H1 (cell line): ENCODE data around the gene SPRYD3.

ENCODE experiments used
- CHD1 ChIP-seq: IDR thresholded peaks from 2 replicates; pipeline ENCODE4 v1.6.1; 2012; ENCODE audit warnings: low read depth, low read length, improper control_type of control experiment
- EP300 ChIP-seq, 2 experiments: IDR thresholded peaks; 1 replicate in 1 of 2; 2 replicates in 1 of 2; pipeline ENCODE4 v1.6.1; 2011 to 2012; ENCODE audit warnings: low read depth in 2 of 2, low read length in 2 of 2, mild to moderate bottlenecking in 2 of 2, borderline replicate concordance in 1 of 2, inconsistent platforms in 1 of 2, moderate library complexity in 1 of 2
- SRF ChIP-seq: IDR thresholded peaks from 2 replicates; pipeline ENCODE4 v1.6.1; 2011; ENCODE audit warnings: mild to moderate bottlenecking, low read depth, low read length, moderate library complexity
- TF ChIP-seq, protein P1 (sequence below), 3 experiments: IDR thresholded peaks; 1 replicate in 2 of 3; 2 replicates in 1 of 3; pipeline versions ENCODE4 v1.5.1 to v1.6.1; 2011; ENCODE audit warnings: low read length in 3 of 3, mild to moderate bottlenecking in 3 of 3, inconsistent platforms in 2 of 3, low read depth in 1 of 3, moderate library complexity in 1 of 3; ENCODE audit not compliant: insufficient read depth in 1 of 3; ENCODE audit errors: control extremely low read depth in 1 of 3

DNA sequence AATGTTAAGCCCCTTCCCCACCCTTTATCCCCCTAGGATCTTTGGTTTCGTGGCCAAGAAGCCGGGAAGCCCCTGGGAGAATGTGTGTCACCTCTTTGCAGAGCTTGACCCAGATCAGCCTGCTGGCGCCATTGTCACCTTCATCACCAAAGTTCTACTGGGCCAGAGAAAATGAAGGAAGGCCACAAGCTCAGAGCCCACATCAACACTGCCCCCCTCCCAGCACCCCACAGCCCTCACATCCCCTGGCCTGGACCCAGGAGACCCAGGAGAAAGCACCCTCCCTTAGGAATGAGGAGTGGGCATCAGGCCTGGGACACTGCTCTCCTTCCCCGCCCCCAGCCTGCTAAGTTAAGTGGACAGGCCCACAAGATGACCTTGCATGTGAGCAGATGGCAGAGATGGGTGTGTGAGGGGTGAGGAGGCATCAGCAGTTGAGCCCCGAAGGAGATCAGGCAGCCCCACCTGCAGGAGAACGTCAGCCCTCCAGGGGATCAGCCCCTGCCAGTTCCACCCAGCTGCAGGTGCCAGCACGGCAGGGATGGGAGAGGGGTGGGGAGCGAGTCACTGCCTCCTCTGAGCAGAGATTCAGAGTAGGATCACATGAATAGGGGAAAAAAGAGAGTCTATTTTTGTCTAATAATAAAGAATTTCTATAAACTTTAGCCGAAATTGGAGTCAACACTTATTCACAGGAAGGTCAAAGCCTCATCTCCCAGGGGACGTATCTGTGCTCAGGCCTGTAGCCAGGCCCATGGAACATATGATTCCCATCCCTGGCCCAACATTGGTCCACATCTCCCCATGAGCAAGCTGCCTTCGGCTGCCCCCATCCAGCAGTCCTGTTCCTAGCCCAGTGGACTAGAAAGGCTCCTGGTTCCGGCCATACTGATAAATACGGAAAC, 15.2 kb downstream of the SPRYD3 start:
- TF ChIP-seq EP300 (IDR thresholded peaks at IDR 0.05; ENCODE audit: borderline replicate concordance in 1 of 2, low read depth in 2 of 2, low read length in 2 of 2) (no peak), SRF (no peak), CHD1 (no peak)
- TF ChIP-seq, protein P1, sequence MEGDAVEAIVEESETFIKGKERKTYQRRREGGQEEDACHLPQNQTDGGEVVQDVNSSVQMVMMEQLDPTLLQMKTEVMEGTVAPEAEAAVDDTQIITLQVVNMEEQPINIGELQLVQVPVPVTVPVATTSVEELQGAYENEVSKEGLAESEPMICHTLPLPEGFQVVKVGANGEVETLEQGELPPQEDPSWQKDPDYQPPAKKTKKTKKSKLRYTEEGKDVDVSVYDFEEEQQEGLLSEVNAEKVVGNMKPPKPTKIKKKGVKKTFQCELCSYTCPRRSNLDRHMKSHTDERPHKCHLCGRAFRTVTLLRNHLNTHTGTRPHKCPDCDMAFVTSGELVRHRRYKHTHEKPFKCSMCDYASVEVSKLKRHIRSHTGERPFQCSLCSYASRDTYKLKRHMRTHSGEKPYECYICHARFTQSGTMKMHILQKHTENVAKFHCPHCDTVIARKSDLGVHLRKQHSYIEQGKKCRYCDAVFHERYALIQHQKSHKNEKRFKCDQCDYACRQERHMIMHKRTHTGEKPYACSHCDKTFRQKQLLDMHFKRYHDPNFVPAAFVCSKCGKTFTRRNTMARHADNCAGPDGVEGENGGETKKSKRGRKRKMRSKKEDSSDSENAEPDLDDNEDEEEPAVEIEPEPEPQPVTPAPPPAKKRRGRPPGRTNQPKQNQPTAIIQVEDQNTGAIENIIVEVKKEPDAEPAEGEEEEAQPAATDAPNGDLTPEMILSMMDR (IDR thresholded peaks at IDR 0.05; ENCODE audit: control extremely low read depth in 1 of 3, insufficient read depth in 1 of 3, low read depth in 1 of 3, low read length in 3 of 3) = no peak
